ENCODE measurements around the gene ESPL1. TPM values are rescaled to one million over a fixed set of nuclear protein-coding genes. Genes with fewer than 3 reads are reported as not detected.

The ESPL1 gene
- total RNA-seq, 1 donor from 2014 or later: 72.6 TPM

DNA sequence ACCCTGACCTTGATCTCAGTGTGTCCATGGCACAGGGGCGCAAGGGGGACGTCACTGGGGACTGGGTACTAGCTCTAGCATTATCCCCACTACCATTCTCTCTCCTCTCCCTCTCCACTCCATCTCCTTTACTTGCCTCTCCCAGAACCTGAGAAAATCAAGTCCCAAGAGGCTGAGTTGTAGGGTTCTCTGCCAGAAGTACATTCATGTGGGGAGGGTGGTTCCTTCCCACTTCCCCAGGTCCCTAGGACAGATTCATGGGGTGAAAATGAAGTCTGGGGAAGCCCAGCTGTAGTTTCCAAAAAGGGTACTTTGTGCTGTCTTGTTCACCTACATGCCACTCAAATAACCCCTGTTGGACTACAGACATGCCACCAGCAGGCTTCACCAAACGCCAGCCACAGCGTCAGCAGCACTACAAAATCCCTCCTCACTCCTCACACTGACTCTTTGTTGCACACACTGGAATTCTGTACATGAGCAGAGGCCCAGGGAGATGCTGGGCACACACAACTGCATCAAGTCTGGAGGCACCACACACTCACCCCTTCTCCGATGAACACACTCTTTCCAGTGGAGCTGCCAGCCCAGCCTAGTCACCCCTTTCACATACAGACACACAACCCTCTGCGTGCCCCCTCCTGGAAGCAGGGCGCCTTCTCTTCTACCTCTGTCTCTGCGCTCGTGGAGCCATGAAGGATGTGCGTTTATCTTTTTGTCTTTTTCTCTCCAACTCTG lies 43.0 kb upstream of the ESPL1 start:
- no peak for DNase-seq (ENCODE audit: low spot score)
- intact Hi-C loops (cut with micrococcal nuclease): no loop called here
- Mint-ChIP-seq H3K4me1 (ENCODE audit: low read depth) (peaks cover 45% of the 10 kb centered on the region), H3K27ac (peak overlapping the region; percentile 13), H3K9me3 (no peaks in the 10 kb centered on the region), H3K27me3 (ENCODE audit: low read depth) (no peaks in the 10 kb centered on the region), H3K36me3 (ENCODE audit: low read depth) (peaks cover 15% of the 10 kb centered on the region), H3K4me3 (ENCODE audit: low read depth) (peak overlapping the region; percentile 17)

DNA sequence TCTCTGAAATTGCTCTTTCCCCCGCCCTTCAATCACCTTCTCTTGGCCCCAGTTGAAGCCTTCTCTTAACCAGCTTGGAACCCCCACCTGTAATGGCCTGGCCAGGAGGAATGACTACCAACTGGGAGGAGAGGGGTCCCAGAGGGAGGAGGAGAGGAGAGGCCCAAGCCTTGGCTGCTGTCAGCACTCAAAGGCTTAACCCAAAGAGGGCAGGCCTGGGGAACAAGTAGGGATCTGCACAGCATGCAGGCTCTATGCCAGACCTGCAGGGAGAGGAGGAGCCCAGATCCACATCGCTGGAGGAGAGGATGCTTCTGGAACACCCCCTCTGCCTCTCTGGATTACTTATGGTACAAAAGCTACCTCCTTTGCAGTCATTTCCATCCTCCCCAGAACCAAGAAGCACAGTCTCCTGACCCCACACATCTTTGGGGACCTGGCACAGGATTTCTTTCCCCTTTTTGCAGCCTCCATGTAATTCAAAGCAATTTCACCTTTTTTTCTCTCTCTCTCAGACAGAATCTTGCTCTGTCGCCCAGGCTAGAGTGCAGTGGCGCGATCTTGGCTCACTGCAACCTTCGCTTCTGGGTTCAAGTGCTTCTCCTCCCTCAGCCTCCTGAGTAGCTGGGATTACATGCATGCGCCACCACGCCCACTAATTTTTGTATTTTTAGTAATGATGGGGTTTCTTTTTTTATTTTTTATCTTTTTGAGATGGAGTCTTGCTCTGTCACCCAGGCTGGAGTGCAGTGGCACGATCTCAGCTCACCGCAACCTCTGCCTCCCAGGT lies 42.3 kb upstream of the ESPL1 start:
- Mint-ChIP-seq H3K4me3 (ENCODE audit: low read depth) (no peak overlapping the region), H3K27me3 (ENCODE audit: low read depth) (no peaks in the 10 kb centered on the region), H3K9me3 (no peaks in the 10 kb centered on the region), H3K27ac (no peak overlapping the region), H3K36me3 (ENCODE audit: low read depth) (peaks cover 15% of the 10 kb centered on the region), H3K4me1 (ENCODE audit: low read depth) (peaks cover 44% of the 10 kb centered on the region)
- DNase-seq (ENCODE audit: low spot score): no peak
- intact Hi-C loops (cut with micrococcal nuclease): no loop called here

DNA sequence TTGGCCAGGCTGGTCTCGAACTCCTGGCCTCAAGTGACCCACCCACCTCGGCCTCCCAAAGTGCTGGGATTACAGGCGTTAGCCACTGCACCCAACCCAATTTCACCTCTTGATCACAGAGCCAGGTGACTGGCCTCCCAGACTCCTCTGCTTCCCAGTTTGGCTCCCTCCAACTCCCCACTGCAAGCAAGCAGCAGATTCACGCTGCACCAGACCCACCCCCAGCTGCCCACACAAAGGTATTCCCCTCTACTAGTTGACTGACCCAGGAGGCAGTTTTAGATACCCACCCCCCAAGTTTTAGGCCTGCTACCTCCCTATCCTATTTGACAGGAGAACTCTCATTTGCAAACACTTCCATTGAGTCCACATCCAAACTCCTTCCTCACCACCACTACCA lies 41.3 kb upstream of the ESPL1 start:
- intact Hi-C loops (cut with micrococcal nuclease): no loop called here

DNA sequence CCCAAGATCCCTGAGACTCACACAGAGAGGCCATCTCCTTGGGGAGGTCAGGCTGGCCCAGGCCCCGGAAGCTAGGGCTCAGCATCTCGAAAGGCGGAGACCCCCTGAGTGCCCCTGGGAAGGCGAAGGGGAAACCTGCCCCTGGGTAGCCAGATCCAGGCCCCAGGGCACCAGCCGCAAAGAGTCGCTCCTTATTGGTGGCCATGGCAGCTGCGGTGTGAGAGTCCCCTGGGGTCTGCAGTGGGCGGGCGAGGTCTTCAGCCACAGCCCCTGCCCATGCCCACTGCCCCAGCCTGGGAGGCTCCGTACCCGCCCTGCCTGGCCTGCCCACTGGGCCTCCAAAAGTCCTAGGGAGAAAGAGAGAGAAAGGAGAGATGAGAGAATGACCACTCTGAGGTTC lies 40.8 kb upstream of the ESPL1 start:
- DNase-seq (ENCODE audit: low spot score): no peak
- Mint-ChIP-seq H3K27me3 (ENCODE audit: low read depth) (no peaks in the 10 kb centered on the region), H3K4me1 (ENCODE audit: low read depth) (peaks cover 38% of the 10 kb centered on the region), H3K9me3 (no peaks in the 10 kb centered on the region), H3K4me3 (ENCODE audit: low read depth) (no peak overlapping the region), H3K27ac (no peak overlapping the region), H3K36me3 (ENCODE audit: low read depth) (peaks cover 15% of the 10 kb centered on the region)
- intact Hi-C loops (cut with micrococcal nuclease): no loop called here

More for the DNA sequence above, 41.3 kb upstream of the ESPL1 start:
- peaks cover 15% of the 10 kb centered on the region for H3K36me3 Mint-ChIP-seq (ENCODE audit: low read depth)
- H3K27me3 Mint-ChIP-seq (ENCODE audit: low read depth): no peaks in the 10 kb centered on the region
- no peak overlapping the region for H3K4me3 Mint-ChIP-seq (ENCODE audit: low read depth)
- peaks cover 42% of the 10 kb centered on the region for H3K4me1 Mint-ChIP-seq (ENCODE audit: low read depth)
- DNase-seq (ENCODE audit: low spot score): no peak
- no peaks in the 10 kb centered on the region for H3K9me3 Mint-ChIP-seq
- peak overlapping the region; percentile 28 for H3K27ac Mint-ChIP-seq

DNA sequence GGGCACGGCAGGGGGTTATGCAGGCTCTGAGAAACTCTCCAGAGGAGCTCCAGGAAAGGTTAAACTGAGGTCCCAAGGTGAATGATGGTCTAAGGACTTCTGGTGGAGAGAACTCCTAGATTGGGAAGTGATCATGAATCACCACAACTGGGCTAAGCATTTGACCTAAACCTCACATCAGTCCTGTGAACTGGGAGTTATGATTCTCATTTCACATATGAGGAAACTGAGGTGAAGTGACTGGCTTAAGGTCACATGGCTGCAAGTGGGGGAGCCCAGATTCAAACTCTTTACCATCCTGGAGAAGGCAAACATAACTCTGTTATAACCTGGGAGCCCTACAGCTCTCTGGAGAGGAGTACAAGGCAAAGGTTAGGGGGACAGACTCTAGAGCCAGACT lies 40.3 kb upstream of the ESPL1 start:
- intact Hi-C loops (cut with micrococcal nuclease): no loop called here
- Mint-ChIP-seq H3K36me3 (ENCODE audit: low read depth) (peaks cover 15% of the 10 kb centered on the region), H3K9me3 (no peaks in the 10 kb centered on the region), H3K4me1 (ENCODE audit: low read depth) (peaks cover 39% of the 10 kb centered on the region), H3K27me3 (ENCODE audit: low read depth) (no peaks in the 10 kb centered on the region), H3K27ac (no peak overlapping the region), H3K4me3 (ENCODE audit: low read depth) (no peak overlapping the region)
- no peak for DNase-seq (ENCODE audit: low spot score)

DNA sequence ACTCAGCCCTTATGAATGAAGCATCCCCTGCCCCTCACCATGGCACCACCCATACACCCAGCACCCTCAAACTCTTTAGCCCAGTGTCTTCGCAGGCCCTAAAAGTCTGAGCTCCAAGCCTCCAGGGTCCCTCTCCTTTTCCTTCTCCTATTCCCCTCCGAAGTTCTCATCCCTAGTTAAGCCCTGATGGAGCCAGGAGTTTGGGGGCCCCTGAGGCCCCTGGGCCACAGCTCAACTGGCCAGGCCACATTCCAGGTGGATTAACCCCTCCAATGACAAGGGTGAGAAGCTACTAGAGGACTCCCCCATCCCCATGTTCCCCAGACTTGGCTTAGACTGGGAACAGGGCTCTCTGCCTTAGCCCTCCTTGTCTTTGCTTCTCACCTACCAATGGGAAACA lies 38.6 kb upstream of the ESPL1 start:
- H3K27ac Mint-ChIP-seq: no peak overlapping the region
- H3K4me3 Mint-ChIP-seq (ENCODE audit: low read depth): no peak overlapping the region
- H3K9me3 Mint-ChIP-seq: no peaks in the 10 kb centered on the region
- H3K27me3 Mint-ChIP-seq (ENCODE audit: low read depth): no peaks in the 10 kb centered on the region
- peaks cover 34% of the 10 kb centered on the region for H3K4me1 Mint-ChIP-seq (ENCODE audit: low read depth)
- H3K36me3 Mint-ChIP-seq (ENCODE audit: low read depth): peaks cover 15% of the 10 kb centered on the region
- DNase-seq (ENCODE audit: low spot score): no peak
- intact Hi-C loops (cut with micrococcal nuclease): no loop called here

DNA sequence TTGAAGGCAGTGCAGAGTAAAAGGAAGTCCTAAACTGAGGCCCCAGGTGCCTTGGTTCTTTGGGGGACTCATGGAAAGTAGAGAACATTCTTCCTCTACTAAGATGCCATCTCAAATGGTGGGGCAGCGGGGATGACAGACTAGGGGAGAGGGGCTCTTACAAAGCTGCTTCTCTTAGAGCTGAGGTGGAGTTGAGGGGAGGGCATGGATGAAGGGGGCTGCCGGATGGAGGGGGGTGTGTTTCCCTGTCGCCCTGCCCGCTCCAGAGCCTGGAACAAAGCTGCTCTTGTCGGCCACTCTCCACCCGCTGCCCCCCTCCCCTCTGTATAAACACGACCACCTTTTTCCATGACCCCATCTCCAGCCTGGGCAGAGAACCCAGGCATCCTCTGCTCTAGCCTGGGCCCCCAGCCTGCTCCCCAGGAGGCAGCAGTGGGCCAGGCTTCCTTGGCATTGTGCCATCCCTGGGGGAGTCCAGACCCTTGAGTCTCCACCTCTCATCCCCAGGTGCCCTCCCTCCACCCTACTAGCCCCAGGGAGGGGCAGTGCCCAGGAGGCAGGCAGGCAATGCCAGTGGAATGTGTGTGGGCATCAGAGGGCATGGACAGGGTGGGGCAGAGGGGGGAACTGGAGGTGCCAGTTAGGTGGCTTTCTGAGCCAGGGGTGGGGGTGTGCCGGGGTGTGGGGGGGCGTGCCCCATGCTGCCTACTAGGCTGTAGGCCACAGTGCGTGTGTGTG lies 37.8 kb upstream of the ESPL1 start:
- no peak overlapping the region for H3K27ac Mint-ChIP-seq

DNA sequence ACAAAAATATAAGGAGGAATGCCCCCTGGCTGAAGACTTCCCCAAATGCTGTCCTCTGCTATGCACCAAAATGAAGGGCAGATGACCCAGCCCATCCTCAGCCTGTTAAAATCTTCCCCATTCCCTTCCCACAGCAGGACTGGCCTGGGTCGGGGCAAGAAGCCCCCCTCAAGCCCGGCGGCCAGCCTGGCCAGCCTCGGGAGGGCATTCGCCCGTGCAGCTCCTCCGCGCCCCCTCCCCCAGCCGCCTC lies 36.5 kb upstream of the ESPL1 start:
- Mint-ChIP-seq H3K27me3 (ENCODE audit: low read depth) (no peaks in the 10 kb centered on the region), H3K4me3 (ENCODE audit: low read depth) (peak overlapping the region; percentile 57), H3K27ac (no peak overlapping the region), H3K9me3 (no peaks in the 10 kb centered on the region), H3K36me3 (ENCODE audit: low read depth) (peaks cover 5% of the 10 kb centered on the region), H3K4me1 (ENCODE audit: low read depth) (peaks cover 37% of the 10 kb centered on the region)
- intact Hi-C loops (cut with micrococcal nuclease): no loop called here
- no peak for DNase-seq (ENCODE audit: low spot score)

More for the DNA sequence above, 37.8 kb upstream of the ESPL1 start:
- no peak for DNase-seq (ENCODE audit: low spot score)
- no peak overlapping the region for H3K4me3 Mint-ChIP-seq (ENCODE audit: low read depth)
- peaks cover 10% of the 10 kb centered on the region for H3K36me3 Mint-ChIP-seq (ENCODE audit: low read depth)
- H3K9me3 Mint-ChIP-seq: no peaks in the 10 kb centered on the region
- no peaks in the 10 kb centered on the region for H3K27me3 Mint-ChIP-seq (ENCODE audit: low read depth)
- intact Hi-C loops (cut with micrococcal nuclease): no loop called here
- peaks cover 27% of the 10 kb centered on the region for H3K4me1 Mint-ChIP-seq (ENCODE audit: low read depth)

DNA sequence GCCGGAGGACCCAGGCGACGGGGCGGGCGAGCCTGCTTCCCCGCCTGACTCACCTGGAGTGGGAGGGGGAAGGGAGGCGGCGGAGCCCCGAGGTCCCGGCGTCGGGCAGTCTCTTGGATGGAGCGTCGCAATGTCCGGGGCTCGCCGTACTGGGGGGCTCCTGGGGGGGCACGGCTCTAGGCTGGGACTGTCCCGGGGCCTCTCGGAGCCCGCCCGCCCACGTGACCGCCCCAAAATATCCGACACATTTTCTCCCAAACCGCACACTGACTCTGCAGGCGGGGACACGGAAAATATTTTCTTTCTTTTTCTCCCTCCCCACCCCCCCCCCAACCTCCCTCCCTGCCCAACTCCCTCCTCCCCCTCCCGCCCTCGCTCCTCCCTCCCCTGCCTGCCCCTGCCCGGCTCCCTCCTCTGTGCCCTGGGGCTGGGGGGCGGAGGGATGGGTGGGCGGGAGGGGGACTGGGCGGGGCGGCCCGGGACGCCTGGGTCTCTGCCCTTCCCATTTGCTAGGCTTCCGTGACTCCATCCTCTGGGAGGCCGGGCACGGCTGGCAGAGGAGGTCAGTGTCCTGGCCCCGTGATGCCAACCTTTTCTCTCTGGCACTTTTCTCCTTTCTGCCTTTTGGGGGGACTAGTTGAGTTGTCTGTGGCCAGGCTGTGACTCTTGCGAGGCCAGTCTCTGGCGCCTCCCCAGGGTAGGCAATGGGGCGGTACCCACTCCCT lies 36.0 kb upstream of the ESPL1 start, which contains the start of gene RARG:
RARG (minus strand) TSS at position 289 of the 725 bp plus-strand sequence. CDS start 4,664 bp downstream, outside the sequence.
- peak; percentile 39 for DNase-seq (ENCODE audit: low spot score)
- Mint-ChIP-seq H3K27ac (peak within 1 kb of the TSS; percentile 79), H3K4me1 (ENCODE audit: low read depth) (peaks cover 38% of the 10 kb centered on the region), H3K27me3 (ENCODE audit: low read depth) (no peaks in the 10 kb centered on the region), H3K36me3 (ENCODE audit: low read depth) (peaks cover 2% of the 10 kb centered on the region), H3K4me3 (ENCODE audit: low read depth) (peak within 1 kb of the TSS; percentile 78), H3K9me3 (no peaks in the 10 kb centered on the region)
- intact Hi-C loops (cut with micrococcal nuclease): loop anchor here (1.0 to 2.0 kb wide), 2 partner anchors 11 to 21 kb away; a partner anchor contains a TSS

DNA sequence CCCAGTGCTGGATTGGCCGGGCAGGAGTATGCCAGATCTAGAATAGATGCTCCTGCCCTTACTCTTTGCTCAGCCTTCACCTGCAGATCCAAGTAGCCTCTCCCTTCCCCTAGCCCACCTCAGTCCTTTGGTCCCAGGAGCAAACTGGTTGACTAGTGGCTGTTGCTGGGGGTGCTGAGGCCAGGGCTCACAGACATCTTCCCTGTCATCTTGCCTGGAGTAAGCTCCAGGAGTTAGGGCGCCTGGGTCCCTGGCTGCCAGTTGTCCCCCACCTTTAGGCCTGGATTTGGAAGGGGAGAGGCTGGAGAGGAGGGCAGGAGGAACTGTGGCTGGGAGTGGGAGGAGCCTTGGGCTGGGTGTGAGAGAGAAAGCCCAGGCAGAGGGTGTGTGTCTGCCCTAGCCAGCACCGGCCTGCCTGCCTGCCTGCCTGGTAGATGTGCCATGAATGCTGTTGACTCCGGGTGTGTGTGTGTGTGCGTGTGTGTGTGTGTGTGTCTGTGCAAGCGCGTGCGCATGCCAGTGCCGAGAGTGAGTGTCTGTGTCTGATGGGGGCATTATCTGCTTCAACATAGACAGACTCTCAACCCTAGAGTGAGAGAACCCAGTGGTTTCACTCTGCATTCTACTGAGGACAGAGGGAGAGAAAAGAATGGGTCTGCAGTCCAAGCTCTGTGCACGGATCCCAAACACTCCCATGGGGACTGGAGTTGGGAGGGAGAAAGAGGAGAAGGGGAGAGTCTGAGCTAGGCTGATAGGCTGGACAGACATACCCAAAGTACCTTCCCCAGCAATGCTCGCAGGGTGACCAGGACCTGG lies 35.2 kb upstream of the ESPL1 start:
- Mint-ChIP-seq H3K4me1 (ENCODE audit: low read depth) (peaks cover 38% of the 10 kb centered on the region), H3K9me3 (no peaks in the 10 kb centered on the region), H3K27me3 (ENCODE audit: low read depth) (no peaks in the 10 kb centered on the region), H3K27ac (peak overlapping the region; percentile 79), H3K36me3 (ENCODE audit: low read depth) (no peaks in the 10 kb centered on the region), H3K4me3 (ENCODE audit: low read depth) (peak overlapping the region; percentile 78)
- intact Hi-C loops (cut with micrococcal nuclease): loop anchor here (1.0 to 2.0 kb wide), 2 partner anchors 12 to 20 kb away; a partner anchor contains a TSS
- no peak for DNase-seq (ENCODE audit: low spot score)

DNA sequence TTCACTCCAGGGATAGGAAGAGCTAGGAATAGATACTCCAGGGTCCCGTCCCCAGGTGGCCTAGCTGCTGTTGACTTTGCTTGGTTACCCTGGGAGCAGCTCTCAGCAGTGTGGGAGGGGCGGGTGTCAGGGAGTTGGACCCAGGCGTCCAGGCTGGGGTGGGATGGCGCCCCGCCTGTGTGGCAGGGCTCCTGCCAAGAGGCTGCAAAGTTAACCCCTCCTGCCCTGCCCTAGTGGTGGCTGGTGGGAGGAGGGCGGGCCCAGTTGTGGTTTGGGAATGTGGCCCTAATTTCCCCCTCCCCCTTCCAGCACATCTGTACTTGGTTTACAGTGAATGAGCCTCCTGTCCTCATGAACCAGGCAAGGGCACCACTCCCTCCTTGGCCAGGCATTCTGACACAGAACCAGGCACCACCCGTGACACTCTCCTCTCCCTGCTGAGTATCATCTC lies 34.4 kb upstream of the ESPL1 start:
- Mint-ChIP-seq H3K27me3 (ENCODE audit: low read depth) (no peaks in the 10 kb centered on the region), H3K9me3 (no peaks in the 10 kb centered on the region), H3K4me1 (ENCODE audit: low read depth) (peaks cover 38% of the 10 kb centered on the region), H3K4me3 (ENCODE audit: low read depth) (peak overlapping the region; percentile 38), H3K27ac (no peak overlapping the region), H3K36me3 (ENCODE audit: low read depth) (no peaks in the 10 kb centered on the region)
- no peak for DNase-seq (ENCODE audit: low spot score)
- intact Hi-C loops (cut with micrococcal nuclease): loop anchor here (2.0 kb wide), 1 partner anchor 19 kb away; a partner anchor contains a TSS

All from activated T-helper 2 cell treated with anti-CD3 and anti-CD28 coated beads, Interferon-gamma antibody, Interleukin-2, Interleukin-4, amounts not matched to agents 10 μg/mL and 5 μg/mL and 100 μg/mL, durations not matched to agents 14 hours and 24 hours and 36 hours (primary cell).